ENCODE data around the gene MYO9A. TPM values are rescaled to one million over a fixed set of nuclear protein-coding genes. Genes with fewer than 3 reads are reported as not detected.

The MYO9A gene
- polyA plus RNA-seq, 4 donors, result 29.7 to 39.2 (median 34.3) TPM

- no peak for DNase-seq (ENCODE audit: low read depth in 4 of 4, low spot score in 3 of 4)
Measured at GRCh38 chr15:71997691-71998090, 120.3 kb downstream of the MYO9A start.

DNA sequence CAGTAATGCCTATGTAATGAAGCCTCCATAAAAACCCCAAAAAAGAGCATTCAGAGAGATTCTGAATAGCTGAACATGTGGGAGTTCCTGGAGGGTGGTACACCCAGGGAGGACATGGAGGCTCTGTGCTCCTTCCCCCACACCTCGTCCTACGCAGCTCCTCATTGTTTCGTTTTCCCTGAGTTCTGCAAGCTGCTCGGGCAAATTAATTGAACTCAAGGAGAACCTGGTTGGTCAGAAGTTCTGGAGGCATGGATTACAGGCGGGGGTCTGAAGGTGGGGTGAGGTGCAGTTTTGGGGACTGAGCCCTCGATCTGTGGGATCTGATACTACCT lies 142.2 kb downstream of the MYO9A start:
- no peak for DNase-seq (ENCODE audit: low read depth in 4 of 4, low spot score in 3 of 4)

GRCh38 chr15:71974211-71974610 lies 143.7 kb downstream of the MYO9A start:
- no peak for DNase-seq (ENCODE audit: low read depth in 4 of 4, low spot score in 3 of 4)

DNA sequence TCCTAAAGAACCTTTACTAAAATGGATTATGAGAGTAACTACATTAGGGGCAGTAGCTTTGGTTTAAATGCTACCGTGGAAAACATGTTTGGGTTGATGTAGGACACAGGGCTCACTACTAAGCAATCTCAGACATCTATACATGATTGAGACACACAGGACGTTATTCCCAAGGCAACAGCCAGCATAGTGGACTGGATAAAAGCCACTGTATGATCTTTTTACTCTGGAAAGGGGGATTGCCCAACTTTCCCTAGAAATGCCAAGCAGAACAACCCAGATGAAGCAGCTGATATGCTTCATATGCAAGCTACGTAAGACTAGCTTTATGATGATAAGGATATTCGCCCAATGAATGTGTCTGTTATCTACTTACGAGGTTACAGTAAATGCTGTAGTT lies 144.6 kb downstream of the MYO9A start:
- DNase-seq (ENCODE audit: low read depth in 4 of 4, low spot score in 3 of 4), result no peak

DNA sequence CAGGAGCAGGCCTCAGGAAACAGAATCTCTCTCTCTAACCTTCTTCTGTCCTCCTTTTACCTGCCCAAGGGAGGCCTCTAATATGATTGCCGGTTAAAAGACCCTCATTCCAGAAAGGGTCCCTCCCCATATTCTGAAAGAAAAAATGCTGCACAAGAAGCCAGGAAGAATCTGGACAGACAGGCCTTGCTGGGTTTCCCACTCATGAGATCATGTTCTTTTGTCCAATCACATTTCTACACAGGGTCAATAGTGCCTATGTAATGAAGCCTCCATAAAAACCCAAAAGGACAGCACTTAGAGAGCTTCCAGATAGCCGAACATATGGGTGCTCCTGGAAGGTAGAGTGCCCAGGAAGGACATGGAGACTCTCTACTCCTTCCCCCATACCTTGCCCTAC lies 146.0 kb downstream of the MYO9A start:
- no peak for DNase-seq (ENCODE audit: low read depth in 4 of 4, low spot score in 3 of 4)

GRCh38 chr15:71970435-71970834 lies 147.5 kb downstream of the MYO9A start:
- no peak for DNase-seq (ENCODE audit: low read depth in 4 of 4, low spot score in 3 of 4)

GRCh38 chr15:71962537-71962936 lies 155.4 kb downstream of the MYO9A start:
- no peak for DNase-seq (ENCODE audit: low read depth in 4 of 4, low spot score in 3 of 4)

- DNase-seq (ENCODE audit: low read depth in 4 of 4, low spot score in 3 of 4), result no peak
Measured at GRCh38 chr15:71957026-71957425, 160.9 kb downstream of the MYO9A start.

DNA sequence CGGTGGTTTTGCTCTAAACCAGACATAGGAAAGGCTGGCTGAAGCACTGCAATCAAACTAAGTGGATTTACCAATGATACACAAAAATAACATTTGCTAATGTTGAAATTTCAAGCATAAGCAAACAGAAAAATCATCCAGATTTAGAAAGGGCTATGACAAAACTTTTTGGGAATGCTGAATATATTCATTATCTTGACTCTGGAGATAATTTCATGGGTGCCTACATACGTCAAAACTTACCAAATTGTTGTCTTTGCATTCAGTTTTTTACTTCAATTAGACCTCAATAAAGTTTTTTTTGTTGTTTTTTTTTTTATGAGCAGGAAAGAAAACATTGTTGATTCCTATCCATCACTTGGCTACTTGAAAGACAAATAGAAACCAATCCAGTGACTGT lies 166.8 kb downstream of the MYO9A start:
- DNase-seq (ENCODE audit: low read depth in 4 of 4, low spot score in 3 of 4), result no peak

DNA sequence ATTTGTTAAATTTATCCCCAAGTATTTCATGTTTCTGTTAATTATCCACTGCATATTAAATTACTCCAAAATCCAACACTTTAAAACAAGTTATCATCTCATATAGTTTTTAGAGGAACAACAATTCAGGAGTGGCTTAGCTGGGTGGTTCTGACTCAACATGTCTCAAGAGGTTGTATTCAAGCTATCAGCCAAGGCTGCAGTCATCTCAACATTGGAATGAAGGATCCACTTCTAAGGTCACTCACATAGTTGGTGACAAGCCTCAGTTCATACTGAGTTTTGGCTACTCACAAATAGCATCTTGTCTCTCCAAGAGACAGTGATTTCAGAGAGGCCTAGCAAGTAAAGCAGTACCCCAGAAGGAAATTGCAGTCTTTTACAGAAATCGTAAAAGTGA lies 172.9 kb downstream of the MYO9A start:
- no peak for DNase-seq (ENCODE audit: low read depth in 4 of 4, low spot score in 3 of 4)

GRCh38 chr15:71943806-71944205 lies 174.1 kb downstream of the MYO9A start:
- DNase-seq (ENCODE audit: low read depth in 4 of 4, low spot score in 3 of 4), result no peak

- no peak for DNase-seq (ENCODE audit: low read depth in 4 of 4, low spot score in 3 of 4)
Measured at GRCh38 chr15:71939981-71940588, 177.9 kb downstream of the MYO9A start.

DNA sequence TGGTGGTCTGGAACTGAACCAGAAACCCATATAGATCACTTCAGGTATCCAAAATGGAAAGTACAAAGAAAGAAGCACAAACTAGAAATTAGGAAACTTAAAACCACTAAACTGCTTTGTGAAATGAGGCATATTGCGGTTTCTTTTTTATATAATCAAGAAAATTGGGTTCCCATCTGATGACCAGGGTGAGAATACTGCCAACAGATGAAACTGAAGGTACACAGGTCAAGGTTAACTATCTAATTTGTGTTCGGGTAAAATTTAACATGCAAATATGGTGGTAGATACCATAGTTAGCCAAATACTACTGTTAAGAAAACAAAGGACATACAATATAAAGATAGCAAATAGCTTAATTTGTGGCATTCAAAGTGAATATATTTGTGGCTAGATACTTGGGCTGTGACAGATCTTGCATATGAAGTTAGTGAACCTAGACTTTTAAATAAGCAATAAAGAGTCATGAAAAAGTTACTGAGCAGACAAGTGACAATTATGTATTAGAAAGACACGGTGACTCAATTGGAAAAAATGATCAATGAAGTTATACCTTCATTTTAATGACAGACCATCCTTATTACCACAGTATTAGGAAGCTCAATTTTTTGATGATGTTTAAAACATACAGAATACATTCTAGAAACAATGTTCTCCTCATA lies 180.2 kb downstream of the MYO9A start:
- DNase-seq (ENCODE audit: low read depth in 4 of 4, low spot score in 3 of 4), result no peak

- no peak for DNase-seq (ENCODE audit: low read depth in 4 of 4, low spot score in 3 of 4)
Measured at GRCh38 chr15:71934446-71934845, 183.5 kb downstream of the MYO9A start.

DNA sequence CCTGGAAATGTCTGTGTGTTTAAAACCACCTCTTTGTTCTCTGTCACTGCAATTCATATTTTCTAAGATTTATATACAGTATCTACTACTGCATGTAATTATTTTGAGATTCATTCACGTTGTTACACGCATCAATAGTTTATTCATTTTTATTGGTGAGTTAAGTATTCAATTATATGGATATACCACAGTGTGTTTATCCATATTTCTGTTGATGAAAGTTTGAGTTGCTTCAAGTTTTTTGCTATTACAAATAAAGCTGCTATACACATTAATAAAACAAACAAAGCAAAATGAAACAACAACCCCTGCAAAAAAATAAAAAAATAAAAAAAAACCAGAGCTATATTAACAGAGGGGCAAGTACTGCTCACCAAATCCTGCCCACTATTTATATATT lies 185.3 kb downstream of the MYO9A start:
- DNase-seq (ENCODE audit: low read depth in 4 of 4, low spot score in 3 of 4), result no peak

- no peak for DNase-seq (ENCODE audit: low read depth in 4 of 4, low spot score in 3 of 4)
Measured at GRCh38 chr15:71931261-71931660, 186.7 kb downstream of the MYO9A start.

- DNase-seq (ENCODE audit: low read depth in 4 of 4, low spot score in 3 of 4), result no peak
Measured at GRCh38 chr15:71925145-71925544, 192.8 kb downstream of the MYO9A start.

GRCh38 chr15:71921191-71921590 lies 196.8 kb downstream of the MYO9A start:
- no peak for DNase-seq (ENCODE audit: low read depth in 4 of 4, low spot score in 3 of 4)

DNA sequence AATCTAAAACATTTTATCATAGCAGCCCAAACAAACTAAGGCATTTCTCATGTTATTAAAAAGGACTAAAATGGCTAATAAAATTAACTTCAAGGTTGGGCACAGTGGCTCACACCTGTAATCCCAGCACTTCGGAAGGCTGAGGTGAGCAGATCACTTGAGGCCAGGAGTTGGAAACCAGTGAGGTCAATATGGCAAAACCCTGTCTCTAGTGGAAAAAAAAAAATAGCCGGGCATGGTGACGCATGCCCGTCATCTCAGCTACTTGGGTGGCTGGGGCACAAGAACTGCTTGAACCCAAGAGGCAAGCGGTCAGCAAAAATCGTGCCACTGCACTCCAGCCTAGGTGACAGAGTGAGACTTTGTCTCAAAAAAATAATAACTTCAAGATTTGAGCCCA lies 197.4 kb downstream of the MYO9A start:
- DNase-seq (ENCODE audit: low read depth in 4 of 4, low spot score in 3 of 4), result no peak

- DNase-seq (ENCODE audit: low read depth in 4 of 4, low spot score in 3 of 4), result no peak
Measured at GRCh38 chr15:71916834-71917233, 201.1 kb downstream of the MYO9A start.

DNA sequence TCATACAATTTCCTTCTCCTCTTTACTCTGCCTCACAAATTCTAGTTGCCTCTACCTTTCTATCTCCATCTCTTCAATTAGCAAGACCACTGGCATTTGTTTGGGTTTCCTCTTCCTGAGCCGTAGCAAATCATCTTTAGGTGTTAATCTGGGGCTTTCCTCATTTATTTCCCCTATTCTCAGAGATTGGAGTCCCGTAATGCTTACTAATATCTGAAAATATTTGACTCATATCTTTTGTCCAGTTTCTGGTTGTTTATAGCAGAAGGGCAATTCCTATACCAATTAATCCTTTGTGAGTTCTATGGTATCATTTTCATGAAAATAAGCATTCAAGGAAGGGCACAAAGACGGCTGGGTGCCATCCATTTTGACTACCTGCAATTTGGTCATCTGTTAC lies 203.9 kb downstream of the MYO9A start:
- no peak for DNase-seq (ENCODE audit: low read depth in 4 of 4, low spot score in 3 of 4)

DNA sequence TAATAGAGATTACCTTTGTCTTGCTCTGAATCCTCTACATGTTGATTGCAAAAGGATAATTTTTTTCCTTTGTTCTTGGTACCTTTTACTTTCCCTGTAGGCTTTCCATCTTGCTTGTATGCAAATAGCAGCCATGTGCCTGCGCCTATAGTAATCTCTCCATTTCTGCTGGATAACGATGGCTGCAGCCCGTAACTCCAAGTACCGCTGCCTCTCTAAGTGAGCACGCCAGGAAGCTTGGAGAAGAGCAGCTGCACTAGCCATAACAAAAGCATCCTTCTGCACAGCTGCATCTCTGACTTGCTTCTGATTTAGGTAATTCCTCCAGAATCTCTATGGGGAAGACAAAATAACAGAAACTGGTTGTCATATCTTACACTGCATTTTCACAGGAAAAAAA lies 218.3 kb downstream of the MYO9A start:
- no peak for DNase-seq (ENCODE audit: low read depth in 4 of 4, low spot score in 3 of 4)

- DNase-seq (ENCODE audit: low read depth in 4 of 4, low spot score in 3 of 4), result no peak
Measured at GRCh38 chr15:71893691-71894090, 224.3 kb downstream of the MYO9A start.
